Activated naive CD8-positive, alpha-beta T cell treated with anti-CD3 and anti-CD28 coated beads, Interleukin-2, amount 50 U/mL, for 16 hours (primary cell): ENCODE measurements around the gene MFAP5.
"Not testable (repeated sequence)": the region's sequence is repeated elsewhere in the genome, so short reads cannot be mapped to it uniquely, and the experiment has no call there.

Source experiments
- DNase-seq: peaks from one replicate; pipeline ENCODE4 v3.0.0-alpha.2; 2020; ENCODE audit warnings: low read depth, low spot score

The MFAP5 gene

GRCh38 chr12:8675591-8676036, 13.0 kb upstream of the MFAP5 start:
- DNase-seq: no peak

DNA sequence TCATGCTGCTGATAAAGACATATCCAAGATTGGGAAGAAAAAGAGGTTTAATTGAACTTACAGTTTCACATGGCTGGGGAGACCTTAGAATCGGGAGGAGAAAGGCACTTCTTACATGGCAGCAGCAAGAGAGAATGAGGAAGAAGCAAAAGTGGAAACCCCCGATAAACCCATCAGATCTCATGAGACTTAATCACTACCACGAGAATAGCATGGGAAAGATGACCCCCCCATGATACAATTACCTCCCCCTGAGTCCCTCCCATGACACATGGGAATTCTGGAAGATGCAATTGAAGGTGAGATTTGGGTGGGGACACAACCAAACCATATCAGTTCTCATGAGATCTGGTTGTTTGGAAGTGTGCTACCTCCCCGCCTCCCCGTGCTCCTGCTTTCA, 9.8 kb upstream of the MFAP5 start:
- DNase-seq: no peak

GRCh38 chr12:8668441-8668840, 5.8 kb upstream of the MFAP5 start:
- no peak for DNase-seq

DNA sequence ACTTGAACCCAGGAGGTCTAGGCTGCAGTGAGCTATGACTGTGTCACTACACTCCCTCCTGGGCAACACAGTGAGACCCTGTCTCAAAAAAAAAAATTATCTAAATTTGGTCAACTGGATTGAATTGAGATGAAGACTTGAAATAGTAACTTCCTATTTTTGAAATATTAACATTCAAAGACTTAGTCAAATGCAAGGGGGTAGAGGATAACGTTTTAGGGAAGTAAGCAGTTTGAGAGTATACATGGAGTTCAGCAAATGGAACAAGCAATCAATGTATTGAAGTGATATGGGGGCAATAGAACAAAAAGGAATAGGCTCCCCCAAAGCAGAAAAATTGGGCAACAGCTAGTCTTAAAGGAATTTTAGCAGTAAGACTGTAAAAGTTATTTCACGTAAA, 4.6 kb upstream of the MFAP5 start:
- DNase-seq: no peak

DNA sequence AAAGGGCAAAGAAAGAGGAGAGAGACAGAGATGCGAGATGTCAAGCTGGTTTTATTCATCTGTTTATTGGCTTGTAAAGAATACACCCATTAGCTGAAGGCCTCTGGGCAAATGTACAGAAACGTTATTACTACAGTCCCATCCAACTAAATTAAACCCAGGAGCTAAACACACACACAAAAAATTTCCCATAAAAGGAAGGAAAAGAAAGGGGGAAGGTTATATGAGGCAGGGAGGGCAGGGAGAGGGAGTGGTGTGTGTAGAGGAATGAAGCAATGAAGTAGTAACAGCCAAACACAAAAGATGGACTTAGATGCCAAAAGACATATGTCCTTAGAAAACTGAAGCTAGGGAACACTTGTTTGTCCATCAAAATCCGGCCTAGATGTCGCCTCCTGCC, 3.1 kb upstream of the MFAP5 start:
- no peak for DNase-seq

- no peak for DNase-seq
Observed at GRCh38 chr12:8664228-8664913, 1.7 kb upstream of the MFAP5 start.

DNA sequence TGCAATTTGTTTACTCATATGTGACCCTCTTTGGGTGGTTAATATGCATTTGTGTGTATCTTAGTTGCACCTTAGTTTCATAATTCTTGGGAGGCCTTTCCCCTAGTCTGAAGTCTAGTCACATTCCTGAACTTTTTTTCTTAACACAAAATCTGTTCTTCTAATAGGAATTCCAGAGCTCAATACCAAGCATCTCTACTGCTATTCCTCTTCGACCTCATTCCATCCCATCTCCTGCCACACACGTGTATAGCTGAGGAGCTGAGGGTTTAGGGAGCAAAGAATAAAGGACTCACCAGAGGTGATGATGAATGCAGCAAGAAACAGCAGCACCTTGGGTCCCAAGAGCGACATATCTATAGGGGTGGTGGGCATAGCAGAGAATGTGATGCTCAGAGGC, 875 bp downstream of the MFAP5 start:
- DNase-seq: no peak

GRCh38 chr12:8661016-8661415, 1.6 kb downstream of the MFAP5 start:
- DNase-seq: no peak

DNA sequence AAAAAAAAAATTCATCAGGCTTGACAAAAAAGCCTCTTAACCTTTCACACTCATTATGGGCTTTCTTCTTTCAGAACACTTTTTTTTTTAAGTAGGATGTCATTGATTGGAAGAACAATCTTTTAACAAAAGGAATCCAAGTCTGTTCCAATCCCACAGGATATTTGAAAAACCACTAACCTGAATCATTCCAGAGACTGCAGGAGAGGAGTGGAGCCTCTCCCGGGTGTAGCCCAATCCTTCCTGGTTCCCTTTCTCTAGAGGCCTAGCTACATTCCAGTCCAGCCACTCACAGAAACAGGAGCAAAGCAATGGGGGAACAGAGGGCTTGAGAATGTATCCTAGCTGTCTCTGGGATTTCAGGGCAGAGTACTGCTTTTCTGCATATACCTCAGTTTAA, 4.3 kb downstream of the MFAP5 start:
- DNase-seq: no peak

DNA sequence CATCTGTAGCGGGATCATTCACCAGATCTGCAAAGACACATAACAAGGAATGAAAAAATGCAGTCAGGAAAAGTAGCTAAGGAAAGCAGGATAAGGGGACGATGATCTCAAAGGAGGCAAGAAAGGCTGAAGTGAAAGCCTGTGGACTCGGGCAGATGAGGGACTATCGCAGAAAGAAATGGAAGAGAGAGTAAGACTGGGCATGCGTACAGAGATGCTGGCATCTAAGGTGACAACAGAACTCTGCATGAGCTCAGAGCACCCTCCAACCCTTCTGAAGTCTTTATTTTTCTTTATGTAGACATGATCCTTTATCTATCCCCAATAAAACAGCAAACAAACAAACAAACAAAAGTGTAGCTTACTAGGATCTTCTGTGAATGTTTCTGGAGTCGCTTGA, 7.2 kb downstream of the MFAP5 start:
- DNase-seq: no peak

DNA sequence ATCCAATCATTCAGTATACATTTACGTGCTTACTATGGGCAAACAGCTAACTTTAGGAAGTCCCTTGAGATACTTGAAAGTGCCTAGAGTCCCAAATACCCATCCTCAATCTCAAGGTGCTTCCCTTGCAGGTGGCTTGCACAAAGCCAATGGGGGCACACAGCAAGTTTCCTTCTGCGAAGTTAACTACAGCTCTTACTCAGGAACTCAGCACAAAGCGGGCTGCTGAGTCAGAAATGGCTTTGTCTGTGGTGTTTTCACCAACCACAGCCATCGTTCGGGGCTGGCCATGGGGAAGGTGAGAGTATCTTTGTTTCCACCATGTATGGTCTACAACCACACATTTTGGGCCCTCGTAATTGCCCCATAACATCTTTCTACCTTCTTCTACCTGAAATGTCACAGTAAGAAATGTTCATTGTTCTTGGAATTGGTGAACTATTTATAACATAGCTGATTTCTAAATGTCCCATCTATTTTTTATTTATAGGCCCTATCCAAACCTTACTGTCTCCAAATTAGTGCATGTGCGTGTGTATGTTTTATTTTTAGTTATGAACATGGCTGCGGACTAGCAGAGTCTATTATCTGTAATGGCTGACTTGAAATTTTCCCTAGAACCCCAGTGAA, 13.9 kb downstream of the MFAP5 start:
- no peak for DNase-seq

DNA sequence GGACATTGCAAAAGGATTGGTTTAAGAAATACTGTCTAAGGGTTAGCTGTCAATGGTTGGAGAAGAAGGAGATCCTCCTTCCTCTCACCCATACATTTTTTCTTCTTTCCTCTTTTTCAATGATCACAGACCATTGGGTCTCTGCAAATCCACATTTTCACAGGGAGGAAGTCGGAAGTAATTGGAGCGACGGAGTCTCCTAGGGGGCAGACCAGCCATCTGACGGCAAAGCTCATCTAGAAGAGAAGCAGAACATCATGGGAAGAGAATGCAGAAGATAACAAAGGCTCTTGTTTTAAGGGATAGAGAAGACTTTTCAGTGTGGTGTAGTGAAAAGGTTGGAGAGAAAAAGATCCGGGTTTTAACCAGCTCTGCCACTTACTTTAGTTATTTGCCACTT, 14.7 kb downstream of the MFAP5 start:
- DNase-seq: no peak

DNA sequence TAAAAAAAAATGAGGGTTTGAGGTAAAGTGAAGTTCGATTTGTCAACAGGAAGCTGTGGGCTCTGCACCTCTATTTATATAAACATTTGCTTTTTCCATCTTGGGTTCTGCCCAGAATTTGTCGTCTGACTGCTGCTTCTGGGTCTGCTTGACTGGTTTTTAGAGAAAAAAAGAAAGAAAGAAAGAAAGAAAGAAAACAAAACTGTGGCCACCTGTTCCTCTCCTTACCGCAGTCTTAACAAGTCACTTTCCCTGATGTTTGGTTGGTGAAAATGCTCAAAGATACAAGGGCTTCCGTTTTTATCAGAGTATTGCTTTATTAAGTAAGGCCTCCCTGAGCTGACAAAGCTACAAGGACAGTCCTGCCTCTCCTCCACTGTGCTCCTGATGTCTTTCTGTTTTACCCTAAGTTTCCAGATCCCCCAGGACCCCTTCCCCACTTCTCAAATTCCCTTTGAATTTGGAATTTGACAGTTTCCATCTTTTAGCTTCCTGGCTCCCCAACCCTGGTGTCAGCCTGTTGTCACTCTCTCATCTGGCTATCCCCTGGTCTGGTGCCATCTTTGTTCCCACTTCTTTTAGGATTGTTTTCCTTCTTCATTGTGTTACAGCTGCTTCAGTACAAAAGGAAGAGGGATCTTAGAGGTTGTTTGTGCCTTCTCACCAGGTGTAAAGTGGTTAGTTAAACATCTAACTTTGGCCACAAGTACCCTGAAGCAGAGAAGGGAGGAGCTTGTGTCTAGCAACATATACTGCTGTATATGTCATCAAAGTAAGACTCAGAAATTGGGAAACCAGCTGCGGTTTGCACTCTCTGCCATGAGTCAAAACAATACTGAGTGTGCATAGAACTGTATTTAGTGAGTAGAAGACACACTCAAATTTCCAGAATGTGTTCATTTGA, 18.0 kb downstream of the MFAP5 start:
- DNase-seq: peak; percentile 14

DNA sequence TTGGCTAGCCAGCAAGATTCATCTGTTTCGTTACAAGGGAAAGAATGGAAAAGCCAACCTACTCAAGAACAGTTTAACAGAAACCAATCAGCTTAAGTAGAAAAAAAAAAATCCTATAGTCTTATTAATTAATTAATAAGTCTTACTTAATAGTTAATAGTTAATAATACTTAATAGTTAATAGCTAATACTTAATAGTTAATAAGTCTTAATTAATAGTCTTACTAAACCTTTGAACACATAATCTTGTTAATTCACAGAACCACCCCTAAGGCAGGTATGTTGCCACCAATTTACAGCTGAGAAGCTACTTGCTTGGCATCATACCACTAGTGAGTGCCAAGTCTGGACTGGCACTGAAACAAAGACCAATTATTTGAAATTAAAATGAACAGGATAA, 19.9 kb downstream of the MFAP5 start:
- DNase-seq: no peak

- no peak for DNase-seq
Observed at GRCh38 chr12:8639936-8640335, 22.7 kb downstream of the MFAP5 start.

GRCh38 chr12:8638951-8639350, 23.7 kb downstream of the MFAP5 start:
- no peak for DNase-seq

- no peak for DNase-seq
Observed at GRCh38 chr12:8637666-8638065, 25.0 kb downstream of the MFAP5 start.

DNA sequence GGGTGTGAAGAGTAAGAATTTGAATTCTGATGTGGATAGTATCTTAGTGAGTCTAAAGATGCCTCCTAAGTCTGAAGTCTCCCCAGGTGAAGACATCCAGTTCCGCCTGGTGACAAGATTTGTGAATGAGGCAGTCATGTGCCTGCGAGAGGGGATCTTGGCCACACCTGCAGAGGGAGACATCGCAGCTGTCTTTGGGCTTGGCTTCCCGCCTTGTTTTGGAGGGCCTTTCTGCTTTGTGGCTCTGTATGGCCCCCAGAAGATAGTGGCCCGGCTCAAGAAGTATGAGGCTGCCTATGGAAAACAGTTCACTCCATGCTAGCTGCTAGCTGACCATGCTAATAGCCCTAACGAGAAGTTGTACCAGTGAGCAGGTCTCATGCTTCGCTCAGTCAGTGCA, 25.4 kb downstream of the MFAP5 start:
- no peak for DNase-seq

- DNase-seq: no peak
Observed at GRCh38 chr12:8636581-8636980, 26.0 kb downstream of the MFAP5 start.

DNA sequence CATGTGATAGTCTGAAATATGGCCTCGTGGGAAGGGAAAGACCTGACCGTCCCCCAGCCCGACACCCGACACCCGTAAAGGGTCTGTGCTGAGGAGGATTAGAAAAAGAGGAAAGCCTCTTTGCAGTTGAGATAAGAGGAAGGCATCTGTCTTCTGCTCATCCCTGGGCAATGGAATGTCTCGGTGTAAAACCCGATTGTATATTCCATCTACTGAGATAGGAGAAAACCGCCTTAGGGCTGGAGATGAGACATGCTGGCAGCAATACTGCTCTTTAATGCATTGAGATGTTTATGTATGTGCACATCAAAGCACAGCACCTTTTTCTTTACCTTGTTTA, 26.6 kb downstream of the MFAP5 start:
- not testable (repeated sequence) for DNase-seq

GRCh38 chr12:8635342-8636006, 27.2 kb downstream of the MFAP5 start:
- not testable (repeated sequence) for DNase-seq

- DNase-seq: no peak
Observed at GRCh38 chr12:8630131-8630530, 32.5 kb downstream of the MFAP5 start.
